DOHH2 (cell line): ENCODE data around the gene DGUOK.

Source experiments
- CTCF ChIP-seq: fragments of 200-600 bp; sonication (generic); IDR thresholded peaks from one replicate; pipeline ENCODE4 v1.5.1; 2014; ENCODE audit warnings: antibody characterized with exemption, mild to moderate bottlenecking, low read depth, low read length; ENCODE audit not compliant: poor library complexity, severe bottlenecking
- EZH2phosphoT487 ChIP-seq: fragments of 200-600 bp; sonication (generic); IDR thresholded peaks from 2 replicates; pipeline ENCODE4 v1.6.1; 2017; ENCODE audit warnings: borderline replicate concordance, mild to moderate bottlenecking, antibody characterized with exemption, low read length, moderate library complexity, mixed read lengths

DNA sequence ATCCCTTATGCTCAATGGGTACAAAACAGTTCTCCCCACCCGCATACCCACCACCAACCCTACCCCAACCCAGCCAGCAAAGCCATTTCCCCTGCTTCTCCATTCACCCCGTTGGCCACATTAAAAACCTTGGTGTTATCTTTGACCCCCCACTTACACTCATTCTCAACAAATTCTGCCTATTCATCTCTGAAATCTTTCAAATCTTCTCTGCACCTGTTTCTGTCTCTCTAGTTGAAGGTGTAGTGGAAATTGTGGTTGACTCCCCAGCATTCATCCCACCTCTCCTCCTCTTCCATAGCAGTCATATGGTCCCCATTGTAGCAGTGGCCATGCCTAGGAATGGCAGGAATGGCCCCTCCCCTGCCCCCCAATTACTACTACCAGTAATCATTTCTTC lies 37.5 kb downstream of the DGUOK start:
- TF ChIP-seq CTCF (no peak), EZH2phosphoT487 (no peak)
